ENCODE results near the gene SPSB2.
"Not testable (repeated sequence)": the region's sequence is repeated elsewhere in the genome, so short reads cannot be mapped to it uniquely, and the experiment has no call there.

Gene SPSB2, protein sequence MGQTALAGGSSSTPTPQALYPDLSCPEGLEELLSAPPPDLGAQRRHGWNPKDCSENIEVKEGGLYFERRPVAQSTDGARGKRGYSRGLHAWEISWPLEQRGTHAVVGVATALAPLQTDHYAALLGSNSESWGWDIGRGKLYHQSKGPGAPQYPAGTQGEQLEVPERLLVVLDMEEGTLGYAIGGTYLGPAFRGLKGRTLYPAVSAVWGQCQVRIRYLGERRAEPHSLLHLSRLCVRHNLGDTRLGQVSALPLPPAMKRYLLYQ

DNA sequence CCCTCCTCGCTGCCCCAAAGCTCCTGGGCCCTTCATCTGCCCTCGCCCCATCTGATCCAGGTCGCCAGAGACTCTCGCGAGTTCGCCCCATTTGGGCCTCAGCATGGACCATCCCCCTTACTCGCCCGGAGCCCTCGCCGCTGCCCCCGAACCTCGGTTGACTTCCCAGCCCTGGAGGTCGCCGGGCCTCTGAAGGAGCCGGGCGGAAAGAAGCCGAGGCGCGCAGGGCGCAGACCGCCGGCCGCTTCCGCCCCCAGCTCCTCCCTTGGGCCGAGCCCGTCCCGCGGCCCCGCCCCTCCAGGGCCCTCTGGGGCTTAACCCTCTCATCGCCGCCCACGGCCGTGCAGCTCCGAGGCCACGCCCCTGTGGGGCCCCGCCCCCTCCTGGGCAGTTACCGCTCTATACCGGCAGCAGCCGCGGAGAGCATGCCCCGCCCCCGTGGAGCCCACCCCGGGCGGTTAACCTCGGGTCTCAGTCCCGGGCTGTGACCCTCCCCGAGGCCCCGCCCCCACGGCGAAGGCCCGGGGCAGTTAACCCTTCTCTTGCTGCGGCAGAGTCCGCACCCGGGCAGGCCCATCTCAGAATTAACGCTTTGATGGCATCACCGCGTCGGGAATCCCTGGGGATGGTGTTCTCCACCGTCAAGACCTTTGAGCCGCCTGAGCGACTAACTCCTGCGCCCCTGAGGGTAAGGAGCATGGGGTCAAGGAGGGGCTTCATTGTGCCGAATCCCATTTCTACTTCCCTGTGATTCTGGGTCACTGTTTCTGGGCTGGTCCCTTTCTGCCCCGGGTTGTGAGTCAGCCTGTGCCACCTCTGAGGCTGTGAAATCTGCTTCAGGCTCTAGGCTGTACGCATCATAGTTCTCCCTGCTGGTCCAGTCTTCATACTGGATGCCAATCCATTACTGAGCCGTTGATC lies at the start of gene SPSB2:
TSS of gene SPSB2 (minus strand) at position 210 of the 921 bp plus-strand sequence. CDS start 402 bp downstream, outside the sequence.
- peak; percentile 97 for DNase-seq

GRCh38 chr12:6921996-6922946 lies 49.2 kb upstream of the SPSB2 start:
- no peak for DNase-seq

GRCh38 chr12:6921539-6921938 lies 48.4 kb upstream of the SPSB2 start:
- no peak for DNase-seq

GRCh38 chr12:6919588-6919987 lies 46.5 kb upstream of the SPSB2 start:
- no peak for DNase-seq

GRCh38 chr12:6917491-6918231 lies 44.6 kb upstream of the SPSB2 start:
- DNase-seq: no peak

DNA sequence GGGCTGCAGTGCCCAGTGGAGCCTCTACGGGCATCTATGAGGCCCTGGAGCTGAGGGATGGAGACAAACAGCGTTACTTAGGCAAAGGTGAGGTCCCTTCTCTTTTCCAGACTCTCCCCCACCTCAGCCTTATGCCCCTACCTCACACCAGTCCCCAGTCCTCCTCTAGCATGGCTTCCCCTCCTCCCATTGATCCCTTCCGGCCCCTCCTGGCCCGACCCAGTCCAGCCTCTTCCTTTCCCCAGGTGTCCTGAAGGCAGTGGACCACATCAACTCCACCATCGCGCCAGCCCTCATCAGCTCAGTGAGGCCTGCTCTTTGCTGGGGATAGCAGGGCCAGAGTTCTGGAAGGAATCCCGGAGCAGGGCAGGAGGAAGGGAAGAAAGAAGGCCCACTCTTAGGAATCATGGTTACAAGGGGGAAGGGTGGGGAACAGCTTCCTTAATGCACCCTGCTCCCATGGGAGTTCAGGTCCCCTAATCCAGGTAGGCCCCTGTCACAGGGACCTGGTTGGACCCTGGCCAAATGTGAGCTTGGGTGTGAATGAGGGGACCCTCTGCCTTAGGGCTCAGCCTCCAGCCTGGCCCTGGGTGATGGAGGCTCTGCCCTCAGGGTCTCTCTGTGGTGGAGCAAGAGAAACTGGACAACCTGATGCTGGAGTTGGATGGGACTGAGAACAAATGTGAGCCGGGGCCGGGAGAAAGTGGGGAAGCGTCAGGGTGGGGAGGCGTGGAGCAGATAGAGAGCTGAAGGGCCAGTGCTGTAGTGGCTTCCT lies 43.5 kb upstream of the SPSB2 start:
- DNase-seq: no peak

GRCh38 chr12:6915789-6916285 lies 42.7 kb upstream of the SPSB2 start:
- DNase-seq: no peak

GRCh38 chr12:6914947-6915788 lies 42.1 kb upstream of the SPSB2 start:
- no peak for DNase-seq

GRCh38 chr12:6914246-6914946 lies 41.3 kb upstream of the SPSB2 start, which contains the start of gene ENO2:
Gene ENO2 (plus strand): TSS chr12:6914580. CDS start chr12:6915833, 1,253 bp downstream.
- DNase-seq: no peak

DNA sequence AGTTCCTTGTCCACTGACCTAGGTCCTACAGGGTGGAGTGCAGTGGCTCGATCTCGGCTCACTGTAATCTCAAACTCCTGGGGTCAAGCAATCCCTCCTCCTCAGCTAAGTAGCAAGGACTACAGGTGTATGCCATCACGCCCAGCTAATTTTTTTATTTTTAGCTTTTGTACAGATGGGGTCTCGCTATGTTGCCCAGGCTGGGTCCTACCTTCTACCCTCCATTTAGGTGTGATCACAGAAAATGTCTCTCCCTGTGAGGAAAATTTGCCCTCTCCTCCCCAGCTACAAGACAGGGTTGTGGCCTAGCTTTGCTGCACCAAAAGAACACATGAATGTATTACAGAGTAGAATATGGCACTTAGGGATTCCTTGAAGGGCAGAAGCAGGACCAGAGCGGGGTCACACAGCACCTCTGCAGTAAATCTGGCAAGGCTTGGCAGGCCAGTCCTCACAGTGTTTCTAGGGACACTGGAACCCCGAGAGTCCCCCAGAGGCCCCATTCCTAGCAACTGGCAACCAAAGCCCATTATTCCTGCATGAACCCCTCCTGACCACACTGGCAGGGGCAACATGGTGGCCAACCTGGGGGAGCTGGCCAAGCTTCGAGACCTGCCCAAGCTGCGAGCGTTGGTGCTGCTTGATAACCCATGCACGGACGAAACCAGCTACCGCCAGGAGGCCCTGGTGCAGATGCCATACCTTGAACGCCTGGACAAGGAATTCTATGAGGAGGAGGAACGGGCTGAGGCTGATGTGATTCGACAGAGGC lies 39.2 kb upstream of the SPSB2 start:
- DNase-seq: no peak

DNA sequence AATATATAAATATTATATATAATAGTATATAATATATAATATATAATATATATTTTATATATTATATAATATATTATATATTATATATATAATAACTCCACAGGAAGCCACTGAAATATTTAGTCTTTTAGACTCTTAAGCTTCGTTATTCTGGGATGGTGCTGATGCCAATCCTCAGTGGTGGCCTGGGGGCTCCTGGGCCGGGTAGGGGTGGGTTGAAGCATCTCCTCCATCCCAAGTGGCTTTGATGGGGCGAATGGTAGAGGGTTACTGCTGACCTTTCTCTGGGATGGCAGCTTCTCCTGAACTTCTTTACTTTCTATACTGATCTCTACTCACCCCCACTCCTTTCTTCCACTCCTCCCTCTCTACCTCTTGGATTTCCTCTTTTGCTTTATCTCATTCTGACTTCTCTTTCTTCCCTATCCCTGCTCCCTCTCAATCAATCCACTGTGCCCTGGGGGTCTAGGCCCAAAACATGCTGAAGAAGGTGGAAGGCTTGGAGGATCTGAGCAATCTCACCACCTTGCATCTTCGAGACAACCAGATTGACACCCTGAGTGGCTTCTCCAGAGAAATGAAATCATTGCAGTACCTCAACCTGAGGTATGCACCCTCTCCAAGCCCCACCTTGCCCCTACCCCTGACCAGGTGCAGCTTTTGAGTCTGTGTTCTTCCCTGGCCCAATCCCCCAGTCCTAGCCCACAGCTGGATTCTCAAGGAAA lies 36.5 kb upstream of the SPSB2 start:
- DNase-seq: no peak

- not testable (repeated sequence) for DNase-seq
Measured at GRCh38 chr12:6908141-6908540, 35.0 kb upstream of the SPSB2 start.

GRCh38 chr12:6905414-6906040 lies 32.4 kb upstream of the SPSB2 start:
- DNase-seq: no peak

GRCh38 chr12:6904280-6905276 lies 31.5 kb upstream of the SPSB2 start, which contains the start of gene LRRC23:
Gene LRRC23 (plus strand): TSS chr12:6904822. CDS start chr12:6905634, 812 bp downstream.
- peak; percentile 88 for DNase-seq

DNA sequence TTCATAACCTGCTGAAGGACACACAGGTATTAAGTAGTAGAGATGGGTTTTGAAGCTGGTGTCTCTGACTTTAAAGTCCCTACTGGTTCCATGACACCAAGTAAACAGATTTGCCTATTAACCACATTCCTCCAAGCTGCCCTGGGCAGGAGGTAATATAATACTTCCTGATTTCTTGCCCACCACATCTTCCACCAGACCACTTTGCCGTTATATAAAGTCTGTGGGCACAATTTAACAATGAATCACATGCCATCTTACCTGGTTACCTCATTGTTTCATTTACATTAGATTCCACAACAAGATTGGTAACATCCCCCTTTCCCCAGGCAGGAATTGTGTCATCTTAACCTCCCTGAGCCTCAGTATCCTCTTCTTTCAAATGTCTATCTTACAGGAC lies 30.6 kb upstream of the SPSB2 start:
- DNase-seq: no peak

- DNase-seq: no peak
Measured at GRCh38 chr12:6902448-6902847, 29.3 kb upstream of the SPSB2 start.
